Measurements from ENCODE around the gene BUD31. TPM values are rescaled to one million over a fixed set of nuclear protein-coding genes. Genes with fewer than 3 reads are reported as not detected.

The BUD31 gene
- total RNA-seq, 1 experiment from 2014 or later, result 128 TPM

- no peak for DNase-seq (ENCODE audit: low read depth)
Observed at GRCh38 chr7:99468336-99468918, 59.7 kb downstream of the BUD31 start.

Other genes starting within 250 kb of the BUD31 start
- not detected in 2 replicates for gene KPNA7, start 200.9 kb upstream of the BUD31 start, total RNA-seq (2014; rRNA removed)
- gene MYH16, start 136.1 kb upstream of the BUD31 start, total RNA-seq (2014; rRNA removed), result not detected in 2 replicates
- gene ARPC1A, start 83.1 kb upstream of the BUD31 start, total RNA-seq (2014; rRNA removed), result 321 and 332 TPM in 2 replicates
- 487 and 807 TPM in 2 replicates for gene ARPC1B, start 34.2 kb upstream of the BUD31 start, total RNA-seq (2014; rRNA removed)
- gene PDAP1, start 372 bp upstream of the BUD31 start, total RNA-seq (2014; rRNA removed), result 233 and 265 TPM in 2 replicates
- 15.0 and 19.2 TPM in 2 replicates for gene PTCD1, start 29.8 kb downstream of the BUD31 start, total RNA-seq (2014; rRNA removed)
- gene CPSF4, start 30.0 kb downstream of the BUD31 start, total RNA-seq (2014; rRNA removed), result 69.6 and 75.0 TPM in 2 replicates
- 2,193 and 2,868 TPM in 2 replicates for gene ATP5MF, start 57.2 kb downstream of the BUD31 start, total RNA-seq (2014; rRNA removed)
- gene ZNF789, start 63.9 kb downstream of the BUD31 start, total RNA-seq (2014; rRNA removed), result 5.1 and 8.4 TPM in 2 replicates
- gene ZNF394, start 91.3 kb downstream of the BUD31 start, total RNA-seq (2014; rRNA removed), result 19.0 and 20.7 TPM in 2 replicates
- gene ZKSCAN5, start 95.7 kb downstream of the BUD31 start, total RNA-seq (2014; rRNA removed), result 18.7 and 22.6 TPM in 2 replicates
- gene FAM200A, start 143.1 kb downstream of the BUD31 start, total RNA-seq (2014; rRNA removed), result 11.4 and 15.0 TPM in 2 replicates
- gene ZNF655, start 149.7 kb downstream of the BUD31 start, total RNA-seq (2014; rRNA removed), result 87.3 and 98.4 TPM in 2 replicates
- not detected in 2 replicates for gene TMEM225B, start 189.3 kb downstream of the BUD31 start, total RNA-seq (2014; rRNA removed)
- gene ZSCAN25, start 208.0 kb downstream of the BUD31 start, total RNA-seq (2014; rRNA removed), result 8.8 and 11.3 TPM in 2 replicates

Measured in LHCN-M2 (cell line).